Measurements from ENCODE around the gene SPAG5.

- TF ChIP-seq, protein P1, sequence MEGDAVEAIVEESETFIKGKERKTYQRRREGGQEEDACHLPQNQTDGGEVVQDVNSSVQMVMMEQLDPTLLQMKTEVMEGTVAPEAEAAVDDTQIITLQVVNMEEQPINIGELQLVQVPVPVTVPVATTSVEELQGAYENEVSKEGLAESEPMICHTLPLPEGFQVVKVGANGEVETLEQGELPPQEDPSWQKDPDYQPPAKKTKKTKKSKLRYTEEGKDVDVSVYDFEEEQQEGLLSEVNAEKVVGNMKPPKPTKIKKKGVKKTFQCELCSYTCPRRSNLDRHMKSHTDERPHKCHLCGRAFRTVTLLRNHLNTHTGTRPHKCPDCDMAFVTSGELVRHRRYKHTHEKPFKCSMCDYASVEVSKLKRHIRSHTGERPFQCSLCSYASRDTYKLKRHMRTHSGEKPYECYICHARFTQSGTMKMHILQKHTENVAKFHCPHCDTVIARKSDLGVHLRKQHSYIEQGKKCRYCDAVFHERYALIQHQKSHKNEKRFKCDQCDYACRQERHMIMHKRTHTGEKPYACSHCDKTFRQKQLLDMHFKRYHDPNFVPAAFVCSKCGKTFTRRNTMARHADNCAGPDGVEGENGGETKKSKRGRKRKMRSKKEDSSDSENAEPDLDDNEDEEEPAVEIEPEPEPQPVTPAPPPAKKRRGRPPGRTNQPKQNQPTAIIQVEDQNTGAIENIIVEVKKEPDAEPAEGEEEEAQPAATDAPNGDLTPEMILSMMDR (IDR thresholded peaks at IDR 0.05; ENCODE audit: insufficient read depth, low read length), result no peak
- no peak for TF ChIP-seq POLR2AphosphoS5 (IDR thresholded peaks at IDR 0.05; ENCODE audit: low read depth)
Observed at GRCh38 chr17:28530250-28530649, 68.6 kb downstream of the SPAG5 start.

All from HL-60 (cell line).